ENCODE results near the gene RASL11B.

DNA sequence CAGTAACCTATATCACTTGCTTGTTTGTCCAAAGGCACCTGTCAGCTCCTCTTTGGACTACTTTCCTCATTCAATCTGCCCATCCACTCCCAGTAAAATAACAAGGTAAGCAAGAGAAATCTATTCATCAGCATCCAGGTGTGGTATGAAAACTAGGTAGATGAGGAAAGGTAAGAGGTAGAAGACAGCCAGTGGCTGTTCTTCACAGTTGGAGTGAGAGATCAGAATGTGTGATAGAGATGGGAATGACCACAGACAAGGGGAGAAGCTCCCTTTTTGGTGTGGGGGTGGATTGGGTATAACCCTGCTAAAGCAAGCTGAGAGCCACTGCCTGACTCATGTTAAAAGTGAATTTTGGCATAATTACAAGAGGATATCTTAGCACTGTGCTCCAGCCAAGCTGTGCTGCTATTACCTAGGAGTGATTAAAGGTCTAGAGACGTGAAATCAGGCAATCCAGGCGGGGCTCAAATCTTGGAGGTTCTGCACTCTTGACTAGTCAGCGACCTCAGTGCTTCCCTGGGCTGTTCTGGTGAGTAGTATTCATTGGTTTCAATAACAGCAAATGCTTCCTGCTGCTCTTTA, 28.1 kb upstream of the RASL11B start:
- TF ChIP-seq, protein P1, sequence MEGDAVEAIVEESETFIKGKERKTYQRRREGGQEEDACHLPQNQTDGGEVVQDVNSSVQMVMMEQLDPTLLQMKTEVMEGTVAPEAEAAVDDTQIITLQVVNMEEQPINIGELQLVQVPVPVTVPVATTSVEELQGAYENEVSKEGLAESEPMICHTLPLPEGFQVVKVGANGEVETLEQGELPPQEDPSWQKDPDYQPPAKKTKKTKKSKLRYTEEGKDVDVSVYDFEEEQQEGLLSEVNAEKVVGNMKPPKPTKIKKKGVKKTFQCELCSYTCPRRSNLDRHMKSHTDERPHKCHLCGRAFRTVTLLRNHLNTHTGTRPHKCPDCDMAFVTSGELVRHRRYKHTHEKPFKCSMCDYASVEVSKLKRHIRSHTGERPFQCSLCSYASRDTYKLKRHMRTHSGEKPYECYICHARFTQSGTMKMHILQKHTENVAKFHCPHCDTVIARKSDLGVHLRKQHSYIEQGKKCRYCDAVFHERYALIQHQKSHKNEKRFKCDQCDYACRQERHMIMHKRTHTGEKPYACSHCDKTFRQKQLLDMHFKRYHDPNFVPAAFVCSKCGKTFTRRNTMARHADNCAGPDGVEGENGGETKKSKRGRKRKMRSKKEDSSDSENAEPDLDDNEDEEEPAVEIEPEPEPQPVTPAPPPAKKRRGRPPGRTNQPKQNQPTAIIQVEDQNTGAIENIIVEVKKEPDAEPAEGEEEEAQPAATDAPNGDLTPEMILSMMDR (IDR thresholded peaks at IDR 0.05) = no peak
- TF ChIP-seq POLR2A (IDR thresholded peaks at IDR 0.05) (no peak), POLR2AphosphoS5 (IDR thresholded peaks at IDR 0.05) (no peak)

All from transverse colon (tissue), 4 donors.